SK-N-SH treated with all-trans-retinoic acid at 6 μM for 48 hours (cell line): ENCODE results near the gene OSBPL1A.

ENCODE experiments used
- ARNTL ChIP-seq: fragments of 450-650 bp; formaldehyde crosslinking; IDR thresholded peaks from 2 replicates; pipeline ENCODE4 v1.5.0; 2020; ENCODE audit warnings: low read depth, mild to moderate bottlenecking, moderate library complexity, borderline replicate concordance
- SNAI2 ChIP-seq: fragments of 250-450 bp; sonication (Bioruptor Pico); IDR thresholded peaks from 2 replicates; pipeline ENCODE4 v1.5.0; 2020; ENCODE audit warnings: mild to moderate bottlenecking, moderate library complexity
- ZFP3 ChIP-seq: fragments of 250-450 bp; sonication (Bioruptor Pico); IDR thresholded peaks from 2 replicates; pipeline ENCODE4 v1.5.0; 2020; ENCODE audit warnings: mild to moderate bottlenecking, moderate library complexity
- TF ChIP-seq, protein P1 (sequence below): fragments of 250-450 bp; sonication (Bioruptor Pico); IDR thresholded peaks from 2 replicates; pipeline ENCODE4 v1.8.0; 2020; ENCODE audit warnings: mild to moderate bottlenecking, moderate library complexity, borderline replicate concordance

DNA sequence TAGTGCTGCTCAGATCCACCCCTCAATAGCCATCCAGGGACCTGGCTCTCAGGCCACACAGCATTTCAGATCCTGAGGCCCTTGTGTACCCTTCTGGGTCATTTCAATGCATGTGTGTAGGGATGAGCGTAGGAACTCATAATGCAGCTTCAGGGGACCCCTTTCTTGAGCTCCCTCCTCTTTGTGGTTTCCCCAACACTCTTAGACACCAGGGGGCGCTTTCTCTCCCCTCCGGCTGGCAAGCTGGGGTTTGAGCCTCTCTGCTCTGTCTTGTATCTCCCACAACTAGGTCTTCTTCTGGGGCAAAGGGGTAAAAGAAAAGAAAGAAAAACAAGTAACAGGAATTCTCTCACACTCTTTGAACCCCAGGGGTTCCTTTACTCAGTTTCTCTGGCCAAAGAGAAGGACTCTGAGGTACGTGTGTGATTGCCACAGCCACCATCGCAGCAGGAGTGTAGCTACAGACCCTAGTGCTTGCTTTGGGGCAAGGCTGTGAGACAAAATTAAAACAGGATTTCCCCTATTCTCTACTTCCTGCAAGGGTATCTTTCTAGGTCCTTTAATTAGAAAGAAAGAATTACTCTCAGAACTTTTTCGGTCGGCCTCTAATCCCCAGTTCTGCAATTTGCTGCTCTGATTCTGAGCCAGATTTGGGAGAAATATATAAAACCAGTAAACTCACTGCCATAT, 220.8 kb downstream of the OSBPL1A start:
- TF ChIP-seq, protein P1, sequence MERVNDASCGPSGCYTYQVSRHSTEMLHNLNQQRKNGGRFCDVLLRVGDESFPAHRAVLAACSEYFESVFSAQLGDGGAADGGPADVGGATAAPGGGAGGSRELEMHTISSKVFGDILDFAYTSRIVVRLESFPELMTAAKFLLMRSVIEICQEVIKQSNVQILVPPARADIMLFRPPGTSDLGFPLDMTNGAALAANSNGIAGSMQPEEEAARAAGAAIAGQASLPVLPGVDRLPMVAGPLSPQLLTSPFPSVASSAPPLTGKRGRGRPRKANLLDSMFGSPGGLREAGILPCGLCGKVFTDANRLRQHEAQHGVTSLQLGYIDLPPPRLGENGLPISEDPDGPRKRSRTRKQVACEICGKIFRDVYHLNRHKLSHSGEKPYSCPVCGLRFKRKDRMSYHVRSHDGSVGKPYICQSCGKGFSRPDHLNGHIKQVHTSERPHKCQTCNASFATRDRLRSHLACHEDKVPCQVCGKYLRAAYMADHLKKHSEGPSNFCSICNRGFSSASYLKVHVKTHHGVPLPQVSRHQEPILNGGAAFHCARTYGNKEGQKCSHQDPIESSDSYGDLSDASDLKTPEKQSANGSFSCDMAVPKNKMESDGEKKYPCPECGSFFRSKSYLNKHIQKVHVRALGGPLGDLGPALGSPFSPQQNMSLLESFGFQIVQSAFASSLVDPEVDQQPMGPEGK (CRISPR knock-in tag) = no peak
- TF ChIP-seq SNAI2 (CRISPR knock-in tag) = no peak
- no peak for TF ChIP-seq ARNTL (CRISPR knock-in tag)
- no peak for TF ChIP-seq ZFP3
